HG02870 (cell line): ENCODE measurements around the gene STIL.

ENCODE experiments used
- ATAC-seq: cut with Tn5 transposase; IDR thresholded peaks from one replicate; pipeline ENCODE4 v1.9.1; 2021; ENCODE audit warnings: mild to moderate bottlenecking, moderate library complexity; ENCODE audit not compliant: unreplicated experiment

Gene STIL

DNA sequence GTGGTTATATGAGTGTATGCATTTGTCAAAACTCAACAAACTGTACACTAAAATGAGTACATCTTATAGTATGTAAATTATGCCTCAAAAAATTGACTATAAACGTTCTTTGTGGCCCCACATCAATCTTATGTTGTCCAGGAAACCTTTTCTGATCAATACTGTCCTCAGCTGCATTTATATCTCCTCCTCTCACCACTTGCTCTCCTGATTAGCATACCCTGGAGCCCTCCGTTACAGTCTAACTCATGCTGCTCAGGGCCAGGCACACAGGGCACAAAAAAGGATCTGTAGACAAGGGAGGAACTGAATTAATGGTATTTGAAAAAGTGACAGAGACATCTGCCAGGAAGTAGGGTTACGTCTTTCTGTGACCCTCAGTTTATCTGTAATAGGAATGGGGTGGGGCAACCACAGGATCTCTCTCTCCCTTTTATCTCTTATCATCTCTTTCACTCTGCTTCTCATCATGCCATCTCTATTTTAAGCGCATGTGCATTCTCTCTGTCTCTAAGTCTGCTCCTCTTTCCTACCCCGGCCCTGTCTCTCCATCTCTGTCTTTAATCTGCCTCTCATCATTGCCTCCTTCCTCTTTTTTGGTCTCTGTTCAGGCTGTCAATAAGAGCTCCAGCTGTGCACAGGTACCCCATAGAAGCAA, 74.9 kb downstream of the STIL start:
- ATAC-seq = no peak

DNA sequence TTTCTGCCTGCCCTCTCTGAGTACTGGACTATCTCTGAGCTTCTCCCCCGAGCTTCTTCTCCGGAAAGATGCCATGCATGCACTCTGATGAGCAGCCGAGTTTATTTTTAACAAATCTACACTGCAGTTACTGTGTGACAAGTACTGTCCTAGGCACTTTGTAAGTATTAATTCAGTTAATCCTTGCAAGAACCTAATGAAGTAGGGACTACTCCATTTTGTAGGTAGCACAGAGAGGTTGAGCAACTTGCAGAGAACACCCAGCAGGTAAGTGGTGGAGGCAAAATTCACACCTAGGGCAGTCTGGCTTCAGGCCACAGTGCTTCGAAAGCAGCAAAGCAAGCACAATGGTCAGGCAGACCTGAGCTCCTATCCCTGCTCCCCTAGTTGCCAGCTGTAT, 78.1 kb downstream of the STIL start:
- no peak for ATAC-seq

DNA sequence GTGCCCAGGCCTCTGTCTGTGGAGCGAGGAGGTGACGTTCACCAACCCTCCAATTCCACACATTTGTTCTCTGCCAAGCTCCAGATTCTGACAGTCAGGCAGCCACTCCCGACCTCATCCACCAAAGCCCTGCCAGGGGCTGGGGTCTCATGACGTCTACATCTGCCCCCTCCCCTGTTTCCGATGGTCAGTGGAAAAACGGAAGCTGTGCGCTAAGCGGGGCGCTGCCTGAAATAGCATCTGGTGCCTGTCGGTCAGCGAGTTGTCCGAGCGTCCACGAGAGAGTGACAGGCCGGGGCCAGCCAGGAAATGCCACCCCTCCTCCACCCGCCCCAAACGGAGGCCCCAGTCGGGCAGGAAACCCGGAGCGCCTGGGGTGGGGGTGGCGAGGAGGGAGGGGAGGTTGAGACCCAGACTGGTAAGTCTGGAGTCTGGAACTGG, 78.7 kb downstream of the STIL start:
- no peak for ATAC-seq

- no peak for ATAC-seq
These were observed 80.8 kb downstream of the STIL start for GRCh38 chr1:47233186-47233585.

DNA sequence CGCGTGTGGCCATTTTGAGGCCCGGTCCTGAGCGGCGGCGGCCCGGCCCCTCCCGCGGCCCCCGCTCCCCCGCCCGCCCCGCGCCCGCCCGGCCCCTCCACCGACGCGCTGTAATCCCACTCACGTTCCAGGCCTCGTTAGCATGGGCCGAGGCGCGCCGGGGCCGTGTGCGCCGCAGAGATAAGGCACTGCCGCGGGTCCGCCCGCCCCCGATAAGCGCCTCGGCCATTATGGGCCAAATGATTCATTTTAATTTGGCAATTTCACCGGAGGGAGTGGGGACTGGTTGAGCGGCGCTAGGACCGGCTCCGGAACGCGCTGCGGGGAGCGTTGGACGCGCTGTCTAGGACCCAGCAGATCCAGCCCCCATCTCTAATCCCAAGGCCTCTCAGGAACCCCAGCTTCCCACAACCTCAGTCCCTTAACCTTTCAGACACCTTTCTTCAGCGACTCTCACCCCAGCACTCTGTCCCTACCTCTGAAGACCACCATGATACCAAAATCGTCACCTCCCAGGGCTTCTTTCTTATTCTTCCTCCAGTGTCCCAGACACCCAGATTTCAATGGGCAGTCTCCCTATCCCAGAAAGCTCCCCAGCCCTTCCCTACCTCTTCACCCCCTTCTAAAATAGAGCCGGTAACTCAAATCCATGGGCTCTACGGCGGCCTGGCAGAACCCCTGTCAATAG, 81.6 kb downstream of the STIL start, which contains the start of gene TAL1:
Gene TAL1, minus strand, starts transcription at position 39 of the 688 bp plus-strand sequence. CDS start 6,337 bp downstream, outside the sequence.
- ATAC-seq = no peak

DNA sequence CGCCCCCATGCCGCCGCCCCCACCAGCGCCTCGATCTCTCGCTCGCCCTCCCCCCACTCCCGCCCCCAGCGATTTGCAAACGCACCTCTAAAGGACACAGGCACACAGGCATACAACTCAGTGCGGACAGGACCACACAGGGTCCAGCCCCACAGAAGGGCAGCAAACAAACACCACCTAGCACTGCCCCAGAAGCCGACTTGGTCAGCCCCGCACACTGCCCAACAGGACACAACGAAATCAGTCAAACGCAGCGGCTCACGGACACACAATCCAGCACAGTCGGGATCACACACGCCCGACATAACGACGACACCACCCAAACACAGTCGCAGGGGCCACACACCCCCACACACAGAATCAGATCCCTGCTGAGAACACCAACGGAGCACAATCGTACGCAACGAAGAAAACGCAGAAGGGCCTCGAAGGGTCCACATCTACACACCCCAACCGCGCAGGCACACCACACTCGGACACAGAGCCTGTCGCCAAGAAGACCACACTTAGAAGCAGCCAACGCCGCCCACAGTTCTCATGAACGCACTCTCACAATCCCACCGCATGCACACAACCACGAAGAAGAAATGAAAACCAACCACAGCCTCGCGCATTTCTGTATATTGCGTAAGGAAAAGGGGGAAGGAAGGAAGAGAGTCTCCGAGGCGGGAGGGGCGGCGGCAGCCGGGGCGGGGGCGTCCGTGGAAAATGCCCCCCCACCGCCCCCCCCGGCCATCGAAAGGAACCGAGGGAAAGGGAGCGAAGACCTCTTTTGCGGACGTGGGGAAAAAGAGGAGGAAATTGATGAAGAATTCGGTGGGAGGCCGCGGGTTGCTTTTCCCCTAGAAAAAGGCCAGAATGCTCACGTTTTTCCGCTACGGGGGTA, 82.4 kb downstream of the STIL start:
- ATAC-seq = no peak

- ATAC-seq = no peak
These were observed 83.2 kb downstream of the STIL start for GRCh38 chr1:47230692-47231300.

- no peak for ATAC-seq
These were observed 83.9 kb downstream of the STIL start for GRCh38 chr1:47229886-47230691.

GRCh38 chr1:47229031-47229885, 84.7 kb downstream of the STIL start:
- no peak for ATAC-seq

DNA sequence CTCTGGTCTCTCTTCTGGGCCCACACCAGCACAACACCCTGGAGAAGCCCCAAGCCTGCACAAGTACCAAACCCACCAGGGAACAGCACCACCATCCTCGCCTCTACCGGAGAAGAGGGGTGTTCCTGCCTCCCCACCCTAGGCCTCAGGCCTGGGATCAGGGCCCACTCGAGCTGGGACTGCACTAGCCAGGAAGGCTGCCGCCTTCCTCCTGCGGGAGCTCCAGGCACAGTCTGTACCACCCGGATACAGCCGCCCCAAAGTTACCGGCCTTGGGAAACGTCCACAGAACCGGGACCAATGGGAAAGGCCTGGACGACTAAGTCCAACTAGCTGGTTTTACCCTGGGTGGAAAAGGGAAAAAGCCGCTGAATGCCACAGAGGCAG, 85.3 kb downstream of the STIL start:
- no peak for ATAC-seq

- no peak for ATAC-seq
These were observed 86.4 kb downstream of the STIL start for GRCh38 chr1:47227341-47228232.

GRCh38 chr1:47226839-47227215, 87.1 kb downstream of the STIL start:
- no peak for ATAC-seq

DNA sequence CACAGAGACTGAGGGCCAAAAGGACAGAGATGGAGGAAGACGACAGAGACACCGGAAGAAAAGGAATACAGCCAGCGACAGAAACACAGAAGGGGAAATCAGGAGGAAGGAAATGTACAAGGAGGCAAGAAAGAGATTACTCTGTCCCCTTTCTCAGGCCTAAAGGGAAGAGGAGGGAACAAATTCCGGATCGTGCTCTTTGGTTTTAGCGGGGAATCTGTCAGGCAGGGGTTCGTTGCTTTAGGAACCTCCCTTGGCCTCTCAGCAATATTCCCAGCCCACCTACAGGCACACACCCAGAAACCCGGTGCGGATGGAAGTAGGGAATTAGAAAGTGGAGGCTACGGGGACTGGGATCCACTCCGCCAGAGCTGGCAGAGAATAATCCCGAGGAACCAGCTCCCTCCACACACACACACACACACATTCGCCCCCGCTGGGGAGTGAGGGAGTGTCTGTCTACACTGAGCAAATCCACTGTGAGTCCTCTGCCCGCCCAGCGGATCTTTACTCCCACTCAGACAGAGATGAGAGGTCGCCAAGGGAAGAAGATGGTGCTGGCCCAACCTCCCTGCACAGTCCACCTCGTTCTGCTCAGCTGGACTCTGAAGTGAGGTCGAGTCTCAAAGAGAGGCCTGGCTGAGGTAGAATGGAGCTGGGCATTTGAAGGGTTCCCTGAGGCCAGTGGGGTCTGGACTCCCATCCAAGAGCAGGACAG, 87.7 kb downstream of the STIL start:
- no peak for ATAC-seq

GRCh38 chr1:47225430-47226100, 88.4 kb downstream of the STIL start:
- ATAC-seq = no peak

DNA sequence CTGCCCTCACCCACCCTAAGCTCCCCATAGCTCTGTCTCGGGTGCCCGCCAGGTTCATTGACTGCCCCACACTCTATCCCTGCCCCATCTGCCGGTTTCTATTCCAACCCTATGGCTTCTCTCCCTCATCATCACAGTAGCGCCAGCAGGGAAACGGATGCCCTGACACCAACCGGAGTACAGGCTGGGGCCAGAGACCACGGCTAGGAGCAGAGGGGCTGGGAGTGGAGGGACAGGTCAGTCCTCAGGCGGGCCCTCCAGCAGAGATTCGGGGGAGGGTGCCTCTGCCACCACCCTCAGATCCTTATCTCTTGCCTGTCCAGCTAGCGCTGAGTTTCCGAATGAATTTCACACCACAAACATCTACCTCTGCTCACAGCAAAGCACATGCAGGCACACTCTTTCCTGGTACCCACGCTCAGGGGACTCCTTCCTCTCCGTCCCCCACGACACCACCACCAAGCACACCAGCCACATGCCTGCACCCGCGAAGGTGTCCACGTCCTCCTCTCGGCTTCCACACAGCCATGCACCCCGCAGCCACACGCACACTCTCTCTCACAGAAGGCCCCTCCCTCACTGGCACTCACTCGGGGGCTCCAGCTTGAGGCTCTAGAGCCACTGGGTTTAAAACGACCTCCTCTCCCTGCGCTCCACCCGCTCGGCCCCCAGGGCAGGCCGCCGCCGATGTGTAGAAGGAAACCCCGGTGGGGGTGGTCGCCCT, 89.1 kb downstream of the STIL start:
- no peak for ATAC-seq

- no peak for ATAC-seq
These were observed 89.8 kb downstream of the STIL start for GRCh38 chr1:47223921-47224675.
